ENCODE results near the gene TTC39A. TPM values are rescaled to one million over a fixed set of nuclear protein-coding genes. Genes with fewer than 3 reads are reported as not detected.

TTC39A gene
- total RNA-seq = 10 to 100 TPM; 25.6 to 39.8 (median 30.7) TPM

- peak within 1 kb of the TSS; percentile 35 to 76 (median 54) for H3K4me3 ChIP-seq
- no peak for DNase-seq
- peaks cover 0 to 10% (median 4%) of the 10 kb centered on the region in 4 donors for H3K4me1 ChIP-seq
- TF ChIP-seq, protein P1, sequence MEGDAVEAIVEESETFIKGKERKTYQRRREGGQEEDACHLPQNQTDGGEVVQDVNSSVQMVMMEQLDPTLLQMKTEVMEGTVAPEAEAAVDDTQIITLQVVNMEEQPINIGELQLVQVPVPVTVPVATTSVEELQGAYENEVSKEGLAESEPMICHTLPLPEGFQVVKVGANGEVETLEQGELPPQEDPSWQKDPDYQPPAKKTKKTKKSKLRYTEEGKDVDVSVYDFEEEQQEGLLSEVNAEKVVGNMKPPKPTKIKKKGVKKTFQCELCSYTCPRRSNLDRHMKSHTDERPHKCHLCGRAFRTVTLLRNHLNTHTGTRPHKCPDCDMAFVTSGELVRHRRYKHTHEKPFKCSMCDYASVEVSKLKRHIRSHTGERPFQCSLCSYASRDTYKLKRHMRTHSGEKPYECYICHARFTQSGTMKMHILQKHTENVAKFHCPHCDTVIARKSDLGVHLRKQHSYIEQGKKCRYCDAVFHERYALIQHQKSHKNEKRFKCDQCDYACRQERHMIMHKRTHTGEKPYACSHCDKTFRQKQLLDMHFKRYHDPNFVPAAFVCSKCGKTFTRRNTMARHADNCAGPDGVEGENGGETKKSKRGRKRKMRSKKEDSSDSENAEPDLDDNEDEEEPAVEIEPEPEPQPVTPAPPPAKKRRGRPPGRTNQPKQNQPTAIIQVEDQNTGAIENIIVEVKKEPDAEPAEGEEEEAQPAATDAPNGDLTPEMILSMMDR (IDR thresholded peaks at IDR 0.05) = no peak
- no peak for TF ChIP-seq POLR2A (IDR thresholded peaks at IDR 0.05)
- H3K9me3 ChIP-seq = no peaks in the 10 kb centered on the region
- H3K36me3 ChIP-seq = no peaks in the 10 kb centered on the region
- peak within 1 kb of the TSS in 3 of 4 donors; percentile 50 to 77 (median 56) for H3K27ac ChIP-seq
- H3K27me3 ChIP-seq = no peaks in the 10 kb centered on the region
Observed at GRCh38 chr1:51330331-51331201, at the start of gene TTC39A. Gene TTC39A, minus strand, starts transcription at chr1:51330562. Its CDS starts 85 bp downstream, at chr1:51330477.

DNA sequence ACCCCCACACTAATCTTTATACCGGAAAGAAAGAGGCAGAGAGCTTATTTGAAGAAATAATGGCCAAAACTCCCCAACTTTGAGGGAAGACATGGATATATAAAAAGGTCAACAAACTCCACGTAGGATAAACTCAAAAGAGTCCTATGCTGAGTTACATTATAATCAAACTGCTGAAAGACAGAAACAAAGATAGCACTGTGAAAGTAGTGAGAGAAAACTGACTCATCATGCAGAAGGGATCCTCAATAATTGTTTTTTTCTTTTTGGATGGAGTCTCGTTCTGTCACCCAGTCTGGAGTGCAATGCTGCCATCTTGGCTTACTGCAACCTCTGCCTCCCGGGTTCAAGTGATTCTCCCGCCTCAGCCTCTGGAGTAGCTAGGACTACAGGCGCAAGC is 48.5 kb upstream of the TTC39A start:
- no peaks in the 10 kb centered on the region for H3K4me1 ChIP-seq
- peaks cover 0 to 6% (median 0%) of the 10 kb centered on the region in 4 donors for H3K9me3 ChIP-seq
- H3K27me3 ChIP-seq = no peaks in the 10 kb centered on the region
- H3K27ac ChIP-seq = no peak overlapping the region
- no peak for DNase-seq
- H3K36me3 ChIP-seq = peaks cover 0 to 40% (median 0%) of the 10 kb centered on the region in 3 donors
- H3K4me3 ChIP-seq = no peak overlapping the region
- TF ChIP-seq POLR2A (IDR thresholded peaks at IDR 0.05) = no peak
- TF ChIP-seq, protein P1 (IDR thresholded peaks at IDR 0.05) = no peak

DNA sequence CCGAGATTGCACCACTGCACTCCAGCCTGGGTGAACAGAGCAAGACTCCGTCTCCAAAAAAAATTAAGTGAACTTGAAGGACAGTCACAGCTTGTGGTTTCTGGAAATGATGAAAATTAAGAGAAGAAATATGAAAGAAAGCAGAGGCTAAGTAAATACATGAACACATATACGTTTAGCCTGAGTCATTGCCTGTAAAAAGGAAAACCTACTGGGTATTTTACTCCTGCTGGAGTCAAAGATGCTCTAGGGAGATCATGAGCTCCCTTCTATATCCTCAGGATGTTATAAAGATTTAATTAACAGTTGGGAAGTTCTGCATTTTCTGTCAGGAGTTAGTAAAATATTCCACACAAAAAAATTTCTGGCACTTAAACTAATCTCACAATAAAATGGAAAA is 43.5 kb upstream of the TTC39A start:
- H3K27me3 ChIP-seq = no peaks in the 10 kb centered on the region
- no peak overlapping the region for H3K27ac ChIP-seq
- no peaks in the 10 kb centered on the region for H3K9me3 ChIP-seq
- no peak for TF ChIP-seq POLR2A (IDR thresholded peaks at IDR 0.05)
- TF ChIP-seq, protein P1 (IDR thresholded peaks at IDR 0.05) = no peak
- H3K4me1 ChIP-seq = no peaks in the 10 kb centered on the region
- H3K4me3 ChIP-seq = no peak overlapping the region
- DNase-seq = no peak
- peaks cover 0 to 47% (median 0%) of the 10 kb centered on the region in 3 donors for H3K36me3 ChIP-seq

- H3K4me3 ChIP-seq = no peak overlapping the region
- H3K36me3 ChIP-seq = peaks cover 0 to 43% (median 0%) of the 10 kb centered on the region in 3 donors
- H3K27ac ChIP-seq = no peak overlapping the region
- no peaks in the 10 kb centered on the region for H3K4me1 ChIP-seq
- no peaks in the 10 kb centered on the region for H3K27me3 ChIP-seq
- H3K9me3 ChIP-seq = no peaks in the 10 kb centered on the region
- no peak for TF ChIP-seq POLR2A (IDR thresholded peaks at IDR 0.05)
- TF ChIP-seq, protein P1 (IDR thresholded peaks at IDR 0.05) = no peak
- DNase-seq = no peak
Observed at GRCh38 chr1:51372561-51372960, 42.2 kb upstream of the TTC39A start.

- H3K27me3 ChIP-seq = no peaks in the 10 kb centered on the region
- no peak for DNase-seq
- H3K9me3 ChIP-seq = no peaks in the 10 kb centered on the region
- no peaks in the 10 kb centered on the region for H3K4me1 ChIP-seq
- H3K4me3 ChIP-seq = no peak overlapping the region
- no peak overlapping the region for H3K27ac ChIP-seq
- TF ChIP-seq, protein P1 (IDR thresholded peaks at IDR 0.05) = no peak
- TF ChIP-seq POLR2A (IDR thresholded peaks at IDR 0.05) = no peak
- peaks cover 0 to 42% (median 0%) of the 10 kb centered on the region in 3 donors for H3K36me3 ChIP-seq
Observed at GRCh38 chr1:51369171-51369570, 38.8 kb upstream of the TTC39A start.
